WI38 (cell line): ENCODE results near the gene PITX1.
A peak's percentile ranks its signal among the peaks of the same experiment; 100 is the strongest.
"Not testable (repeated sequence)": the region's sequence is repeated elsewhere in the genome, so short reads cannot be mapped to it uniquely, and the experiment has no call there.

Experiments
- H3K4me3 ChIP-seq: 2 replicates; pipeline ENCODE4 v1.5.1; 2011; ENCODE audit warnings: low read depth, mild to moderate bottlenecking, control low read depth, low read length
- CTCF ChIP-seq: IDR thresholded peaks from 2 replicates; pipeline ENCODE4 v1.5.1; 2012; ENCODE audit warnings: low read depth, mild to moderate bottlenecking, control low read depth, low read length

Gene PITX1

GRCh38 chr5:135033901-135034235, at the start of gene PITX1:
Gene PITX1, minus strand, starts transcription at chr5:135034228. Its CDS starts 347 bp downstream, at chr5:135033881.
- peak within 1 kb of the TSS; percentile 93 for H3K4me3 ChIP-seq
- TF ChIP-seq CTCF = no peak

- H3K4me3 ChIP-seq = not testable (repeated sequence)
Measured at GRCh38 chr5:135083334-135083733, 49.3 kb upstream of the PITX1 start.

GRCh38 chr5:135081240-135081639, 47.2 kb upstream of the PITX1 start:
- no peak overlapping the region for H3K4me3 ChIP-seq
- no peak for TF ChIP-seq CTCF

- no peak for TF ChIP-seq CTCF
- H3K4me3 ChIP-seq = no peak overlapping the region
Measured at GRCh38 chr5:135079760-135080159, 45.7 kb upstream of the PITX1 start.

- TF ChIP-seq CTCF = no peak
Measured at GRCh38 chr5:135079099-135079681, 45.2 kb upstream of the PITX1 start.

GRCh38 chr5:135076801-135077200, 42.8 kb upstream of the PITX1 start:
- TF ChIP-seq CTCF = no peak
- H3K4me3 ChIP-seq = no peak overlapping the region

More at GRCh38 chr5:135079099-135079681, 45.2 kb upstream of the PITX1 start:
- no peak overlapping the region for H3K4me3 ChIP-seq

GRCh38 chr5:135076051-135076491, 42.0 kb upstream of the PITX1 start:
- TF ChIP-seq CTCF = no peak
- H3K4me3 ChIP-seq = no peak overlapping the region

GRCh38 chr5:135075621-135076020, 41.6 kb upstream of the PITX1 start:
- H3K4me3 ChIP-seq = no peak overlapping the region
- no peak for TF ChIP-seq CTCF
